ENCODE results near the gene ROBO3. TPM values are rescaled to one million over a fixed set of nuclear protein-coding genes. Genes with fewer than 3 reads are reported as not detected.

Gene ROBO3
- total RNA-seq, 1 donor from 2014 or later: 5.9 TPM

GRCh38 chr11:124900464-124900863 is 35.2 kb downstream of the ROBO3 start:
- Mint-ChIP-seq H3K36me3 (ENCODE audit: unreplicated experiment) (no peaks in the 10 kb centered on the region), H3K27me3 (ENCODE audit: unreplicated experiment) (peaks cover 3% of the 10 kb centered on the region), H3K4me1 (ENCODE audit: low read depth, unreplicated experiment) (no peaks in the 10 kb centered on the region), H3K4me3 (ENCODE audit: unreplicated experiment) (no peak overlapping the region), H3K27ac (ENCODE audit: unreplicated experiment) (no peak overlapping the region), H3K9me3 (ENCODE audit: unreplicated experiment) (peaks cover 3% of the 10 kb centered on the region)
- TF ChIP-seq CTCF (IDR thresholded peaks at IDR 0.05; ENCODE audit: partially characterized antibody, unreplicated experiment): no peak
- DNase-seq: no peak

- Mint-ChIP-seq H3K36me3 (ENCODE audit: unreplicated experiment) (no peaks in the 10 kb centered on the region), H3K4me1 (ENCODE audit: low read depth, unreplicated experiment) (no peaks in the 10 kb centered on the region), H3K27me3 (ENCODE audit: unreplicated experiment) (no peaks in the 10 kb centered on the region), H3K4me3 (ENCODE audit: unreplicated experiment) (no peak overlapping the region), H3K9me3 (ENCODE audit: unreplicated experiment) (peaks cover 3% of the 10 kb centered on the region), H3K27ac (ENCODE audit: unreplicated experiment) (no peak overlapping the region)
- TF ChIP-seq CTCF (IDR thresholded peaks at IDR 0.05; ENCODE audit: partially characterized antibody, unreplicated experiment): no peak
- no peak for DNase-seq
Observed at GRCh38 chr11:124902616-124903015, 37.4 kb downstream of the ROBO3 start.

- no peak for TF ChIP-seq CTCF (IDR thresholded peaks at IDR 0.05; ENCODE audit: partially characterized antibody, unreplicated experiment)
- H3K4me3 Mint-ChIP-seq (ENCODE audit: unreplicated experiment): no peak overlapping the region
- DNase-seq: no peak
- H3K27me3 Mint-ChIP-seq (ENCODE audit: unreplicated experiment): peaks cover 3% of the 10 kb centered on the region
- H3K36me3 Mint-ChIP-seq (ENCODE audit: unreplicated experiment): peaks cover 21% of the 10 kb centered on the region
- H3K27ac Mint-ChIP-seq (ENCODE audit: unreplicated experiment): no peak overlapping the region
- H3K4me1 Mint-ChIP-seq (ENCODE audit: low read depth, unreplicated experiment): peaks cover 9% of the 10 kb centered on the region
- peaks cover 4% of the 10 kb centered on the region for H3K9me3 Mint-ChIP-seq (ENCODE audit: unreplicated experiment)
Observed at GRCh38 chr11:124915541-124916369, 50.5 kb downstream of the ROBO3 start.

GRCh38 chr11:124916370-124916710 is 51.1 kb downstream of the ROBO3 start:
- no peak for DNase-seq
- Mint-ChIP-seq H3K27me3 (ENCODE audit: unreplicated experiment) (peaks cover 3% of the 10 kb centered on the region), H3K4me1 (ENCODE audit: low read depth, unreplicated experiment) (peaks cover 9% of the 10 kb centered on the region), H3K27ac (ENCODE audit: unreplicated experiment) (peak overlapping the region; percentile 38), H3K4me3 (ENCODE audit: unreplicated experiment) (no peak overlapping the region), H3K36me3 (ENCODE audit: unreplicated experiment) (peaks cover 20% of the 10 kb centered on the region), H3K9me3 (ENCODE audit: unreplicated experiment) (peaks cover 4% of the 10 kb centered on the region)
- TF ChIP-seq CTCF (IDR thresholded peaks at IDR 0.05; ENCODE audit: partially characterized antibody, unreplicated experiment): no peak

GRCh38 chr11:124917115-124917637 is 51.9 kb downstream of the ROBO3 start:
- Mint-ChIP-seq H3K27me3 (ENCODE audit: unreplicated experiment) (peaks cover 6% of the 10 kb centered on the region), H3K4me3 (ENCODE audit: unreplicated experiment) (no peak overlapping the region), H3K9me3 (ENCODE audit: unreplicated experiment) (peaks cover 2% of the 10 kb centered on the region), H3K36me3 (ENCODE audit: unreplicated experiment) (peaks cover 14% of the 10 kb centered on the region), H3K27ac (ENCODE audit: unreplicated experiment) (peak overlapping the region; percentile 78), H3K4me1 (ENCODE audit: low read depth, unreplicated experiment) (peaks cover 9% of the 10 kb centered on the region)
- no peak for TF ChIP-seq CTCF (IDR thresholded peaks at IDR 0.05; ENCODE audit: partially characterized antibody, unreplicated experiment)
- DNase-seq: no peak

Measured in glutamatergic neuron (in vitro differentiated cells).